Astrocyte of the spinal cord (primary cell): ENCODE results near the gene WDR55.
A peak's percentile ranks its signal among the peaks of the same experiment; 100 is the strongest.
"Not testable (repeated sequence)": the region's sequence is repeated elsewhere in the genome, so short reads cannot be mapped to it uniquely, and the experiment has no call there.

ENCODE experiments used
- DNase-seq: peaks from one replicate; pipeline ENCODE4 v3.0.0; 2011; ENCODE audit warnings: low read depth, low spot score
- H3K4me3 ChIP-seq: 2 replicates; pipeline ENCODE4 v1.5.1; 2011; ENCODE audit warnings: low read depth, mild to moderate bottlenecking, low read length, moderate library complexity
- CTCF ChIP-seq: IDR thresholded peaks from 2 replicates; pipeline ENCODE4 v1.5.1; 2012; ENCODE audit warnings: low read depth, mild to moderate bottlenecking, low read length, inconsistent platforms
- in situ Hi-C: cut with HindIII; loops from 2 replicates; pipeline ENCODE4 v1.10.0; 2017; ENCODE audit warnings: low sequenced_read_pairs

The WDR55 gene

GRCh38 chr5:140690941-140691924 is 26.5 kb downstream of the WDR55 start, which contains the start of the genes HARS1 and HARS2:
TSS of gene HARS1 (minus strand) at chr5:140691370. CDS start at chr5:140691304, 66 bp downstream.
TSS of gene HARS2 (plus strand) at chr5:140691455. CDS start at chr5:140691649, 194 bp downstream.
- no peak for TF ChIP-seq CTCF
- in situ Hi-C loops = no loop called here
- peak; percentile 95 for DNase-seq

GRCh38 chr5:140694276-140694675 is 29.6 kb downstream of the WDR55 start:
- TF ChIP-seq CTCF = no peak
- DNase-seq = no peak
- in situ Hi-C loops = no loop called here
- H3K4me3 ChIP-seq = no peak overlapping the region

More at GRCh38 chr5:140690941-140691924, 26.5 kb downstream of the WDR55 start, which contains the start of the genes HARS1 and HARS2:
- H3K4me3 ChIP-seq = peak within 1 kb of the TSS; percentile 84

GRCh38 chr5:140696891-140697492 is 32.3 kb downstream of the WDR55 start:
- no peak for TF ChIP-seq CTCF
- in situ Hi-C loops = no loop called here
- H3K4me3 ChIP-seq = no peak overlapping the region
- no peak for DNase-seq

GRCh38 chr5:140700177-140701144 is 35.8 kb downstream of the WDR55 start, which contains the start of gene ZMAT2:
TSS of gene ZMAT2 (plus strand) at chr5:140700447. CDS start at chr5:140700461, 14 bp downstream.
- DNase-seq = peak; percentile 99
- H3K4me3 ChIP-seq = peak within 1 kb of the TSS; percentile 94
- no peak for TF ChIP-seq CTCF
- in situ Hi-C loops = no loop called here

GRCh38 chr5:140707812-140708211 is 43.1 kb downstream of the WDR55 start:
- no peak for TF ChIP-seq CTCF
- DNase-seq = no peak
- in situ Hi-C loops = no loop called here

GRCh38 chr5:140708787-140709186 is 44.1 kb downstream of the WDR55 start:
- DNase-seq, in situ Hi-C loops, H3K4me3 ChIP-seq: not testable (repeated sequence)

More at GRCh38 chr5:140707812-140708211, 43.1 kb downstream of the WDR55 start:
- no peak overlapping the region for H3K4me3 ChIP-seq
